Sigmoid colon (tissue), 7 donors: ENCODE results near the gene NFIA. TPM values are rescaled to one million over a fixed set of nuclear protein-coding genes. Genes with fewer than 3 reads are reported as not detected.

Experiments
- DNase-seq: peaks from one replicate; pipeline ENCODE4 v3.0.0-alpha.2; 2019
- H3K27ac ChIP-seq, 4 donors: fragments of 200-600 bp; sonication (generic); one replicate each; pipeline ENCODE4 v1.5.1; 2016 to 2019; ENCODE audit warnings: mild to moderate bottlenecking in 1 of 4
- H3K27me3 ChIP-seq, 3 donors: fragments of 200-600 bp; sonication (generic); one replicate each; pipeline ENCODE4 v1.5.1; 2019; ENCODE audit warnings: mild to moderate bottlenecking in 1 of 3
- H3K36me3 ChIP-seq, 4 donors: fragments of 200-600 bp; sonication (generic); one replicate each; pipeline ENCODE4 v1.5.1; 2016 to 2019
- H3K4me1 ChIP-seq, 4 donors: fragments of 200-600 bp; sonication (generic); one replicate each; pipeline ENCODE4 v1.5.1; 2017 to 2019
- H3K4me3 ChIP-seq, 4 donors: fragments of 200-600 bp; sonication (generic); one replicate each; pipeline ENCODE4 v1.5.1; 2017 to 2019; ENCODE audit warnings: mild to moderate bottlenecking in 2 of 4, moderate library complexity in 1 of 4
- H3K9me3 ChIP-seq, 4 donors: fragments of 200-600 bp in 3 of 4; sonication (generic) in 3 of 4; one replicate each; pipeline versions ENCODE4 v1.5.1 to v1.6.1; 2013 to 2019
- EP300 ChIP-seq, 4 donors: sonication (generic); formaldehyde crosslinking; IDR thresholded peaks; one replicate each; pipeline ENCODE4 v1.6.1; 2017; ENCODE audit warnings: antibody characterized with exemption in 4 of 4
- POLR2A ChIP-seq, 2 donors: fragments of 450-650 bp; IDR thresholded peaks; one replicate each; pipeline ENCODE4 v1.6.1; 2016; ENCODE audit warnings: antibody characterized with exemption in 2 of 2, mild to moderate bottlenecking in 2 of 2, moderate library complexity in 2 of 2
- POLR2AphosphoS5 ChIP-seq, 4 donors: sonication (generic); formaldehyde crosslinking; IDR thresholded peaks; one replicate each; pipeline ENCODE4 v1.6.1; 2017; ENCODE audit warnings: antibody characterized with exemption in 4 of 4
- WGBS, 2 donors: extraction: QIAGEN DNeasy Blood & Tissue Kit; methylation state at CpG; one replicate each; pipeline ENCODE4 v1.1.7; 2013; 5-methylcytosine and 5-hydroxymethylcytosine counted together
- intact Hi-C: fragments of 100-400 bp; cut with DNase I; formaldehyde crosslinking; loops from one replicate; pipeline ENCODE4 v1.15.1; 2023
- polyA plus RNA-seq, 3 donors: library from polyadenylated mRNA; stranded (reverse); fragments of 200-250 nt; gene quantifications; one replicate each; pipeline ENCODE4 v1.2.3, GENCODE V29; 2013
- total RNA-seq, 4 donors: library from RNA; depleted of rRNA; stranded (reverse); fragments of >200 nt; gene quantifications; one replicate each; pipeline ENCODE4 v1.1.0, GENCODE V29; 2016
- TF ChIP-seq, protein P1 (sequence below), 4 experiments: fragments of 450-650 bp in 3 of 4; fragments of 200-600 bp in 1 of 4; IDR thresholded peaks; one replicate each; pipeline ENCODE4 v1.5.1; 2016 to 2019; ENCODE audit warnings: antibody characterized with exemption in 4 of 4, mild to moderate bottlenecking in 3 of 4, moderate library complexity in 2 of 4
- donor health status: healthy with polysubstance abuse.
- donor health status: Bipolar disorder and iron deficiency.
- donor health status: healthy.

NFIA gene
- total and polyA plus RNA-seq, 7 donors, result 2.3 to 154 (median 79.7) TPM

DNA sequence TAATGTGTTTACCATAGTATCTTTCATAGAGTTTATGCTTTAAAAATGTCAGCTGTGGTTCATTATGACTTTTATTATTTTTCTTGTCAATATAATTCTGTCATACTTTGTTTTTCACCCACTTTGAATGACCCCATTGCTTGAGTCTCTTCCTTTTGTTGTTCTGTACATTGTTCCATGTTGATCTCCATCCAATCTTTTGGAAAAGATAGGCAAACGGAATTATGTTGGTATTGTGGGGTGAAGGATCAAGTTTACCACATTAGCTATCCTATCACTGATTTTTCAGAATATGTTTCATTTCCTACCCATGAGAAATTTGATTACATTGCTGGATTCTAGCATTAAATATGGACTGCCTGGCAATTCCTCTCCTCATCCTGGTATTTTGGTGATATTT, 196.6 kb downstream of the NFIA start:
- intact Hi-C loops, result no loop called here
- Histone ChIP-seq H3K36me3 (no peaks in the 10 kb centered on the region), H3K4me1 (peaks cover 0 to 50% (median 33%) of the 10 kb centered on the region in 4 donors), H3K27ac (peak overlapping the region; percentile 48 to 72 (median 61)), H3K27me3 (no peaks in the 10 kb centered on the region), H3K4me3 (no peak overlapping the region), H3K9me3 (no peaks in the 10 kb centered on the region)
- no peak for DNase-seq
- 79 to 83% methylated on average over 1 of the region's 1 CpG for WGBS, 2 donors
- TF ChIP-seq, protein P1, sequence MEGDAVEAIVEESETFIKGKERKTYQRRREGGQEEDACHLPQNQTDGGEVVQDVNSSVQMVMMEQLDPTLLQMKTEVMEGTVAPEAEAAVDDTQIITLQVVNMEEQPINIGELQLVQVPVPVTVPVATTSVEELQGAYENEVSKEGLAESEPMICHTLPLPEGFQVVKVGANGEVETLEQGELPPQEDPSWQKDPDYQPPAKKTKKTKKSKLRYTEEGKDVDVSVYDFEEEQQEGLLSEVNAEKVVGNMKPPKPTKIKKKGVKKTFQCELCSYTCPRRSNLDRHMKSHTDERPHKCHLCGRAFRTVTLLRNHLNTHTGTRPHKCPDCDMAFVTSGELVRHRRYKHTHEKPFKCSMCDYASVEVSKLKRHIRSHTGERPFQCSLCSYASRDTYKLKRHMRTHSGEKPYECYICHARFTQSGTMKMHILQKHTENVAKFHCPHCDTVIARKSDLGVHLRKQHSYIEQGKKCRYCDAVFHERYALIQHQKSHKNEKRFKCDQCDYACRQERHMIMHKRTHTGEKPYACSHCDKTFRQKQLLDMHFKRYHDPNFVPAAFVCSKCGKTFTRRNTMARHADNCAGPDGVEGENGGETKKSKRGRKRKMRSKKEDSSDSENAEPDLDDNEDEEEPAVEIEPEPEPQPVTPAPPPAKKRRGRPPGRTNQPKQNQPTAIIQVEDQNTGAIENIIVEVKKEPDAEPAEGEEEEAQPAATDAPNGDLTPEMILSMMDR (IDR thresholded peaks at IDR 0.05), result no peak
- TF ChIP-seq POLR2AphosphoS5 (IDR thresholded peaks at IDR 0.05), result no peak
- TF ChIP-seq POLR2A (IDR thresholded peaks at IDR 0.05), result no peak
- no peak for TF ChIP-seq EP300 (IDR thresholded peaks at IDR 0.05)

DNA sequence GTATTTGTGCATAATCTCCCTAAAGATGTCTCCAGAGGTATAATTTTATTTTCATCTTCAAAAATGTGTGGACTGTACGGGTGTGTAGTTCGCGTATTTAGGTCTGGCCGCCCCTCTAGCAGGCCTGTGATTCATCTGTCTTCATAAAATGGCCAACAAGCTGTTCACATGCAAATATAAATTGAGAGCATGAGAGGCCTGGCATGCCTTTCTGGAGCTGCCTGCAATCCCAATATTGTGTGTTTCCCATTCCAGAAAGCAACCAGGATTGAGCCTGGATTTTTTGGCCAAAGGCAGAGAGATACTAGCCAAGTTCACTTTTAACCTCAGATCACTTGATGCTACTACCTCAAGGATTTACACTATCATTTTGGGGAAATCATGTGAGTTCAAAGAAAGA, 197.2 kb downstream of the NFIA start:
- H3K4me1 ChIP-seq, result peaks cover 0 to 50% (median 31%) of the 10 kb centered on the region in 4 donors
- peak in 2 of 4 donors; percentile 5 to 12 for TF ChIP-seq POLR2AphosphoS5 (IDR thresholded peaks at IDR 0.05)
- TF ChIP-seq, protein P1 (IDR thresholded peaks at IDR 0.05), result no peak
- no peak for TF ChIP-seq EP300 (IDR thresholded peaks at IDR 0.05)
- no peak for TF ChIP-seq POLR2A (IDR thresholded peaks at IDR 0.05)
- H3K4me3 ChIP-seq, result no peak overlapping the region
- no peaks in the 10 kb centered on the region for H3K9me3 ChIP-seq
- no peak for DNase-seq
- no peaks in the 10 kb centered on the region for H3K36me3 ChIP-seq
- 79 to 90% methylated on average over 4 of the region's 4 CpGs for WGBS, 2 donors
- H3K27ac ChIP-seq, result peak overlapping the region; percentile 31 to 72 (median 61)
- H3K27me3 ChIP-seq, result no peaks in the 10 kb centered on the region
- intact Hi-C loops, result no loop called here

DNA sequence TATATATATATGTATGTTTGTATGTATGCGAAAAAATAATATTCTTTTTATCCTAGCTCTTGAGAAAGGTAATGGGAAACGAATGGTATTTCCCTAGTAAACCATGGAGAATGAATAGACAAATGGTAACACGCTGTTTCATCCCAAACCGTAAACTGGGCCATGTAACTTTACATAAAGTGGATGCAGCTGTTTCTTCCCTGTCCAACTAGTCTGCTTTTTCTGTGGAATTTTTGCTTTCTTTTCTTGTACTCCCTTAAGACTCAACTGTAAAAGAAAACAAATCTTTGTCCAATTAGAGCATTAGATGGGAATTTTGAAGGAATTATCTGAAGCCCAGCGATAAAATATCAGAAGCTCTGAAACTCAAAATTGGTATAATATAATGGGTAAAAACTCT, 198.1 kb downstream of the NFIA start:
- Histone ChIP-seq H3K4me1 (peaks cover 0 to 49% (median 32%) of the 10 kb centered on the region in 4 donors), H3K27me3 (no peaks in the 10 kb centered on the region), H3K36me3 (no peaks in the 10 kb centered on the region), H3K27ac (peak overlapping the region; percentile 31 to 72 (median 61)), H3K9me3 (no peaks in the 10 kb centered on the region), H3K4me3 (no peak overlapping the region)
- no peak for DNase-seq
- intact Hi-C loops, result no loop called here
- 85 to 90% methylated on average over 5 of the region's 5 CpGs for WGBS, 2 donors
- TF ChIP-seq POLR2AphosphoS5 (IDR thresholded peaks at IDR 0.05), result no peak
- TF ChIP-seq POLR2A (IDR thresholded peaks at IDR 0.05), result no peak
- no peak for TF ChIP-seq EP300 (IDR thresholded peaks at IDR 0.05)
- TF ChIP-seq, protein P1 (IDR thresholded peaks at IDR 0.05), result no peak

DNA sequence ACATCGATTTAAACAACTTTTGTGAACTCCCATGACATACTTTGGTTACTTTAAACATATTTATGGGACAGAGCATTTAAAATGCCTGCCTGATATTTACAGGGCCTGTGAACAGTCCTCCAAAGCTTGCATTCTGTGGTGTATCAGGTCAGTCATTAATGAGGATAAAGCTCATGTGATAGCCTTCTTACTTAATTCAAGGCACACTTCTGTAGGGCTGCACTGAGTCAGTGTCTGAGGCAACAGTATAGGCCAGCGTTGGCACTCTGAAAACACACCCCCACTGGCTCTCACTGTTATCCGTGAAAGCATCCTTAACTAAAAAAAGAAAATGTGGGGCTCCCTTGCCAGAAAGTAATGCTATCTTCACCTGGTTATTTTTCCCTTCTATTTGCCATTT, 200.0 kb downstream of the NFIA start:
- Histone ChIP-seq H3K27me3 (no peaks in the 10 kb centered on the region), H3K27ac (peak overlapping the region in 1 of 4 donors; percentile 4), H3K4me3 (no peak overlapping the region), H3K36me3 (no peaks in the 10 kb centered on the region), H3K9me3 (no peaks in the 10 kb centered on the region), H3K4me1 (peaks cover 0 to 39% (median 29%) of the 10 kb centered on the region in 4 donors)
- intact Hi-C loops, result no loop called here
- TF ChIP-seq EP300 (IDR thresholded peaks at IDR 0.05) (no peak), POLR2AphosphoS5 (IDR thresholded peaks at IDR 0.05) (no peak), POLR2A (IDR thresholded peaks at IDR 0.05) (no peak)
- TF ChIP-seq, protein P1 (IDR thresholded peaks at IDR 0.05), result no peak
- DNase-seq, result no peak
- WGBS, 2 donors, result 65 to 72% methylated on average over 3 of the region's 3 CpGs

DNA sequence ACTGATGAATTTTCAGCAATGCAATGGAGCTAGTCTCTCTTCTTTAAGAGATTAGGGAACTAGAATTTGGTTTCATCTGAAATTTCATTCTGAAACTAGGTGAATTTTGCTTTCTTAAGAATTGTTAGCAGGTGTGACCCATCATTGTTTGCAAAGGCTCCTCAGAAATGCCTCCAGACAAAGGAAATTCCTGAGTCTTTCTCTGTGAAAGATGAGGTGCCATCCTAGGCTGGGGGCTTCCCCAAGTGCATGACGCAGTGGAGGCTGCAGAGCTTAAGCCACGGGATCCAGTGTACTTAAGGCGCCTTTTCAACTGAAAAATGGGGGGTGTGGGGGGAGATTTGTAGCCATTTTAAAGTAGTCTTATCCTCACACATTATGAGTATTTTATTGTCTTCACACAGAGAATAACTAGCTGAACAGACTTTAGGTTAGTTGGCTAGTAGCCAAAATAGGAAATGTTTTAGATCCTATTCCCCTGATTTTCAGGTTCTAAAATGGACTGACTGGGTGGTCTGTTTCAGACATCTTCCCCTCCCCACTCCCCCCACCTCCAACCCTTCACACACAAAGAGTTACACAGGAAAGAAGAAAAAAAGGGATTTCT, 202.0 kb downstream of the NFIA start:
- intact Hi-C loops, result no loop called here
- no peak overlapping the region for H3K27ac ChIP-seq

More for the DNA sequence above, 202.0 kb downstream of the NFIA start:
- no peaks in the 10 kb centered on the region for H3K27me3 ChIP-seq
- H3K4me1 ChIP-seq, result peaks cover 0 to 31% (median 16%) of the 10 kb centered on the region in 4 donors
- WGBS, 2 donors, result 86 to 89% methylated on average over 3 of the region's 3 CpGs
- H3K36me3 ChIP-seq, result no peaks in the 10 kb centered on the region
- no peaks in the 10 kb centered on the region for H3K9me3 ChIP-seq
- TF ChIP-seq EP300 (IDR thresholded peaks at IDR 0.05) (no peak), POLR2A (IDR thresholded peaks at IDR 0.05) (no peak)
- TF ChIP-seq, protein P1 (IDR thresholded peaks at IDR 0.05), result no peak
- DNase-seq, result no peak
- H3K4me3 ChIP-seq, result no peak overlapping the region
